ENCODE measurements around the gene MYO1A.
A peak's percentile ranks its signal among the peaks of the same experiment; 100 is the strongest.

DNA sequence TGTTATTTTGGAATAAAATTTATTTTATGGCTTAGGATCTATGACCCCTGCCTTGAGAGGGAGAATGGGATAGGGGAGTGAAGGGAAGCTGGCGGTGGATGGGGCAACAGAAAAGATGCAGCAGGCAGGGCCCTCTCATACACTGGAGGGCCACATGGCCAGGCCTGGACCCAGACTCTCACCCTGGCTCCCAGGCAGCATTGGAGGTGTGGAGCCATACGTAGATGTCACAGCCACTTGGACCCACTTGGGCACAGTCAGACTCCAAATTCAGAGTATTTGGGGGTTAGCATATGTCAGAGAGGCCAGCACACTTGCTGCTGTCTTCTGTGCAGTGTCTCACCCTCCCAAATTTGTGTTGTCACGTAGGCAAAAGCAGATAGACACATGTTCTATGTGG lies 45.5 kb upstream of the MYO1A start:
- TF ChIP-seq JUNB (IDR thresholded peaks at IDR 0.05): no peak
- TF ChIP-seq, protein P1, sequence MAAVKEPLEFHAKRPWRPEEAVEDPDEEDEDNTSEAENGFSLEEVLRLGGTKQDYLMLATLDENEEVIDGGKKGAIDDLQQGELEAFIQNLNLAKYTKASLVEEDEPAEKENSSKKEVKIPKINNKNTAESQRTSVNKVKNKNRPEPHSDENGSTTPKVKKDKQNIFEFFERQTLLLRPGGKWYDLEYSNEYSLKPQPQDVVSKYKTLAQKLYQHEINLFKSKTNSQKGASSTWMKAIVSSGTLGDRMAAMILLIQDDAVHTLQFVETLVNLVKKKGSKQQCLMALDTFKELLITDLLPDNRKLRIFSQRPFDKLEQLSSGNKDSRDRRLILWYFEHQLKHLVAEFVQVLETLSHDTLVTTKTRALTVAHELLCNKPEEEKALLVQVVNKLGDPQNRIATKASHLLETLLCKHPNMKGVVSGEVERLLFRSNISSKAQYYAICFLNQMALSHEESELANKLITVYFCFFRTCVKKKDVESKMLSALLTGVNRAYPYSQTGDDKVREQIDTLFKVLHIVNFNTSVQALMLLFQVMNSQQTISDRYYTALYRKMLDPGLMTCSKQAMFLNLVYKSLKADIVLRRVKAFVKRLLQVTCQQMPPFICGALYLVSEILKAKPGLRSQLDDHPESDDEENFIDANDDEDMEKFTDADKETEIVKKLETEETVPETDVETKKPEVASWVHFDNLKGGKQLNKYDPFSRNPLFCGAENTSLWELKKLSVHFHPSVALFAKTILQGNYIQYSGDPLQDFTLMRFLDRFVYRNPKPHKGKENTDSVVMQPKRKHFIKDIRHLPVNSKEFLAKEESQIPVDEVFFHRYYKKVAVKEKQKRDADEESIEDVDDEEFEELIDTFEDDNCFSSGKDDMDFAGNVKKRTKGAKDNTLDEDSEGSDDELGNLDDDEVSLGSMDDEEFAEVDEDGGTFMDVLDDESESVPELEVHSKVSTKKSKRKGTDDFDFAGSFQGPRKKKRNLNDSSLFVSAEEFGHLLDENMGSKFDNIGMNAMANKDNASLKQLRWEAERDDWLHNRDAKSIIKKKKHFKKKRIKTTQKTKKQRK (IDR thresholded peaks at IDR 0.05; ENCODE audit: low read depth, low read length): no peak
- TF ChIP-seq NFYA (IDR thresholded peaks at IDR 0.05; ENCODE audit: borderline replicate concordance, low read depth, low read length): no peak
- TF ChIP-seq, protein P2, sequence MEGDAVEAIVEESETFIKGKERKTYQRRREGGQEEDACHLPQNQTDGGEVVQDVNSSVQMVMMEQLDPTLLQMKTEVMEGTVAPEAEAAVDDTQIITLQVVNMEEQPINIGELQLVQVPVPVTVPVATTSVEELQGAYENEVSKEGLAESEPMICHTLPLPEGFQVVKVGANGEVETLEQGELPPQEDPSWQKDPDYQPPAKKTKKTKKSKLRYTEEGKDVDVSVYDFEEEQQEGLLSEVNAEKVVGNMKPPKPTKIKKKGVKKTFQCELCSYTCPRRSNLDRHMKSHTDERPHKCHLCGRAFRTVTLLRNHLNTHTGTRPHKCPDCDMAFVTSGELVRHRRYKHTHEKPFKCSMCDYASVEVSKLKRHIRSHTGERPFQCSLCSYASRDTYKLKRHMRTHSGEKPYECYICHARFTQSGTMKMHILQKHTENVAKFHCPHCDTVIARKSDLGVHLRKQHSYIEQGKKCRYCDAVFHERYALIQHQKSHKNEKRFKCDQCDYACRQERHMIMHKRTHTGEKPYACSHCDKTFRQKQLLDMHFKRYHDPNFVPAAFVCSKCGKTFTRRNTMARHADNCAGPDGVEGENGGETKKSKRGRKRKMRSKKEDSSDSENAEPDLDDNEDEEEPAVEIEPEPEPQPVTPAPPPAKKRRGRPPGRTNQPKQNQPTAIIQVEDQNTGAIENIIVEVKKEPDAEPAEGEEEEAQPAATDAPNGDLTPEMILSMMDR (IDR thresholded peaks at IDR 0.05 in 2 of 3, conservative IDR thresholded peaks at IDR 0.05 in 1 of 3; ENCODE audit: control insufficient read depth in 2 of 3, extremely low read depth in 1 of 3, insufficient read depth in 1 of 3, low read depth in 3 of 3, low read length in 3 of 3): no peak
- TF ChIP-seq, protein P3, sequence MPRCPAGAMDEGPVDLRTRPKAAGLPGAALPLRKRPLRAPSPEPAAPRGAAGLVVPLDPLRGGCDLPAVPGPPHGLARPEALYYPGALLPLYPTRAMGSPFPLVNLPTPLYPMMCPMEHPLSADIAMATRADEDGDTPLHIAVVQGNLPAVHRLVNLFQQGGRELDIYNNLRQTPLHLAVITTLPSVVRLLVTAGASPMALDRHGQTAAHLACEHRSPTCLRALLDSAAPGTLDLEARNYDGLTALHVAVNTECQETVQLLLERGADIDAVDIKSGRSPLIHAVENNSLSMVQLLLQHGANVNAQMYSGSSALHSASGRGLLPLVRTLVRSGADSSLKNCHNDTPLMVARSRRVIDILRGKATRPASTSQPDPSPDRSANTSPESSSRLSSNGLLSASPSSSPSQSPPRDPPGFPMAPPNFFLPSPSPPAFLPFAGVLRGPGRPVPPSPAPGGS (IDR thresholded peaks at IDR 0.05; ENCODE audit: borderline replicate concordance, insufficient read depth, low read depth, low read length, poor library complexity, severe bottlenecking): no peak
- TF ChIP-seq HCFC1 (IDR thresholded peaks at IDR 0.05; ENCODE audit: low read length): no peak
- TF ChIP-seq POLR2A (IDR thresholded peaks at IDR 0.05; ENCODE audit: low read depth, low read length): 0 out of 2 replicates have a peak, but pooled peaks have one; percentile 24
- no peak for TF ChIP-seq CBFB (IDR thresholded peaks at IDR 0.05; ENCODE audit: low read depth)

All from GM12878 (cell line).